Activated T-cell treated with anti-CD3 and anti-CD28 coated beads, Interleukin-2, amount 50 U/mL, for 72 hours (primary cell): ENCODE results near the gene ZBTB46. TPM values are rescaled to one million over a fixed set of nuclear protein-coding genes. Genes with fewer than 3 reads are reported as not detected.
A peak's percentile ranks its signal among the peaks of the same experiment; 100 is the strongest.

Experiments
- ATAC-seq, 2 donors: fragments of 150-1000 bp; cut with Tn5 transposase; replicated peaks in 1 of 2; 2 replicates each; pipeline ENCODE4 v1.10.0; 2021; ENCODE audit warnings: moderate library complexity in 2 of 2, mild to moderate bottlenecking in 1 of 2
- DNase-seq, 2 donors: peaks; one replicate each; pipeline ENCODE4 v3.0.0; 2021 to 2022; ENCODE audit warnings: mixed read lengths in 1 of 2
- H3K27ac Mint-ChIP-seq: one replicate; pipeline ENCODE4 v1.8.0; 2022; ENCODE audit warnings: mild to moderate bottlenecking, moderate library complexity, mixed read lengths
- H3K27me3 Mint-ChIP-seq: one replicate; pipeline ENCODE4 v1.8.0; 2022; ENCODE audit warnings: low read depth, mixed read lengths
- H3K36me3 Mint-ChIP-seq, 2 donors: one replicate each; pipeline ENCODE4 v1.8.0; 2022; ENCODE audit warnings: mixed read lengths in 2 of 2, mild to moderate bottlenecking in 1 of 2; ENCODE audit not compliant: insufficient read depth in 2 of 2
- H3K4me1 Mint-ChIP-seq: one replicate; pipeline ENCODE4 v1.8.0; 2022; ENCODE audit warnings: low read depth, mixed read lengths
- H3K4me3 Mint-ChIP-seq, 2 donors: one replicate each; pipeline ENCODE4 v1.8.0; 2022; ENCODE audit warnings: mild to moderate bottlenecking in 2 of 2, mixed read lengths in 2 of 2, moderate library complexity in 2 of 2
- H3K9me3 Mint-ChIP-seq, 2 donors: one replicate each; pipeline ENCODE4 v1.8.0; 2022; ENCODE audit warnings: mixed read lengths in 2 of 2
- total RNA-seq, 2 donors: library from RNA; stranded (reverse); gene quantifications; one replicate each; pipeline ENCODE4 v1.2.3, GENCODE V29; 2022

ZBTB46 gene
- total RNA-seq, 2 donors from 2014 or later: 2.7 to 8.2 TPM

DNA sequence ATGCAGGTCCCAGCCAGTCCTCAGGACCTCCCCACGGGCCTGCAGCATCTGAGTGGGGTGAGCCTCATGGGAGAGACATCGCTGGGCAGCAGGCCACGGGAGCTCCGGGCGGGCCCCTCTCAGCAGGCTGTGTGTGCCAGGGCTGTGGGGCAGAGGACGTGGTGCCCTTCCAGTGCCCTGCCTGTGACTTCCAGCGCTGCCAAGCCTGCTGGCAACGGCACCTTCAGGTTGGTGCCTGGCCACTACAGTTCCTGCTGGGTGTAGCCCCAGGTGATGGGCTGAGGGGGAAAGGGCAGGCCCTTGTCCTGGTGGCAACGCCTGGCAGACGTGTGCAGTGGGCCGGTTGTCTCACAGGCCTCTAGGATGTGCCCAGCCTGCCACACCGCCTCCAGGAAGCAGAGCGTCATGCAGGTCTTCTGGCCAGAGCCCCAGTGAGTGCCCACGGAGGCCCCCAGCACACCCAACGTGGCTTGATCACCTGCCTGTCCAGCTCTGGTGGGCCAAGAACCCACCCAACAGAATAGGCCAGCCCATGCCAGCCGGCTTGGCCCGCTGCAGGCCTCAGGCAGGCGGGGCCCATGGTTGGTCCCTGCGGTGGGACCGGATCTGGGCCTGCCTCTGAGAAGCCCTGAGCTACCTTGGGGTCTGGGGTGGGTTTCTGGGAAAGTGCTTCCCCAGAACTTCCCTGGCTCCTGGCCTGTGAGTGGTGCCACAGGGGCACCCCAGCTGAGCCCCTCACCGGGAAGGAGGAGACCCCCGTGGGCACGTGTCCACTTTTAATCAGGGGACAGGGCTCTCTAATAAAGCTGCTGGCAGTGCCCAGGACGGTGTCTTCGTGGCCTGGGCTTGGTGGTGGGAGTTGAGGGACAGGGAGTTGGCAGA is 135.4 kb downstream of the ZBTB46 start:
- H3K36me3 Mint-ChIP-seq: peaks cover 2 to 6% of the 10 kb centered on the region in 2 donors
- no peaks in the 10 kb centered on the region for H3K27me3 Mint-ChIP-seq
- DNase-seq: no peak
- H3K4me1 Mint-ChIP-seq: peaks cover 12% of the 10 kb centered on the region
- H3K9me3 Mint-ChIP-seq: no peaks in the 10 kb centered on the region
- H3K4me3 Mint-ChIP-seq: peak overlapping the region in 1 of 2 donors; percentile 27
- H3K27ac Mint-ChIP-seq: no peak overlapping the region
- no peak for ATAC-seq

- Mint-ChIP-seq H3K27me3 (no peaks in the 10 kb centered on the region), H3K9me3 (no peaks in the 10 kb centered on the region), H3K27ac (no peak overlapping the region), H3K4me3 (no peak overlapping the region), H3K36me3 (peaks cover 2 to 6% of the 10 kb centered on the region in 2 donors), H3K4me1 (peaks cover 12% of the 10 kb centered on the region)
- DNase-seq (no peak), ATAC-seq (no peak)
These were observed 136.3 kb downstream of the ZBTB46 start for GRCh38 chr20:63694584-63695423.

DNA sequence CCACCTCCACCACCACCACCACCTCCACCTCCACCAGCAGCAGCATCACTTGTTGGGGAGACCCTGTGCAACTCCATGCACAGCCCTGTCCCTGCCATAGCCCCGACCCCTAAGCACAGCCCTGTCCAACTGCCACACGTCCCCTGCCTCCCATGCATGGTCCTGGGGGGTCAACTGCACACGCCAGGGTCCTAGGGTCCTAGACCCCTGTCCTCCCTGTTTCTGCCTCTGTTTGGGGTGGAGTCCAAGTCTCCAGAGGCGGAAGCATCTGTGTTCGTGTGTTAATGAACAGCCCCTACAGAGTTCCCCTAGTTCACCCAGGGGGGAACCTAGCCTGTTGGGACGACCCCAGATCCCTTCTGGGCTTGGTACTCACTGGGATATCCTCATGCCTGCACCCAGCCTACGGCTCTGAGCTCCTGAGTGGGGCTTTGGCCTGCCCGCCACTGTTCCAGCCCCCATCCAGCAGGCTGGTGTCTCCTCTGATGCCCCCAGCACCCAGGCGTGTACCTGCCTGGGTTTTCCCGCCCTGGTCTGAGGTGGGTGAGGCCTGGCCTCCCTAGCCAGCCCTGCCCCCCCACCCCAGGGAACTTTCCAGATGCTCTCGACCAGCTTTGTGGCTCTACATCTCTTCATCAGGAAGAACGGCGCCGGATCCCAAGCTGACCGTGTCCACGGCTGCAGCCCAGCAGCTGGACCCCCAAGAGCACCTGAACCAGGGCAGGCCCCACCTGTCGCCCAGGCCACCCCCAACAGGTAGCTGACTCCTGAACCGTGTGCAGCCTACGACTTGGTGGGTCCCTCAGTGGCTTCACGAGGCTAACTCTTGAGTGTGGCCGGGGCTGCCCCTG is 137.1 kb downstream of the ZBTB46 start:
- no peak for ATAC-seq
- no peaks in the 10 kb centered on the region for H3K27me3 Mint-ChIP-seq

More for the DNA sequence above, 137.1 kb downstream of the ZBTB46 start:
- H3K4me3 Mint-ChIP-seq: no peak overlapping the region
- H3K27ac Mint-ChIP-seq: peak overlapping the region; percentile 94
- H3K36me3 Mint-ChIP-seq: peaks cover 2 to 6% of the 10 kb centered on the region in 2 donors
- DNase-seq: no peak
- peaks cover 6% of the 10 kb centered on the region for H3K4me1 Mint-ChIP-seq
- H3K9me3 Mint-ChIP-seq: no peaks in the 10 kb centered on the region

Other genes starting within 250 kb of the ZBTB46 start
- gene GMEB2, start 204.2 kb downstream of the ZBTB46 start, total RNA-seq: 10 to 100 TPM; 17.5 to 22.8 TPM
- gene STMN3, start 177.8 kb downstream of the ZBTB46 start, total RNA-seq: 10 to 100 TPM; 14.4 to 21.8 TPM
- 10 to 100 TPM; 26.8 to 34.6 TPM for gene RTEL1, start 173.0 kb downstream of the ZBTB46 start, total RNA-seq
- gene TNFRSF6B, start 134.6 kb downstream of the ZBTB46 start, total RNA-seq: 1 to 10 TPM; 1.0 to 1.2 TPM
- 10 to 100 TPM; 55.1 to 70.9 TPM for gene ARFRP1, start 123.3 kb downstream of the ZBTB46 start, total RNA-seq
- 10 to 100 TPM; 24.3 to 28.0 TPM for gene ZGPAT, start 123.2 kb downstream of the ZBTB46 start, total RNA-seq
- 10 to 100 TPM; 13.4 to 21.1 TPM for gene LIME1, start 94.6 kb downstream of the ZBTB46 start, total RNA-seq
- gene SLC2A4RG, start 91.5 kb downstream of the ZBTB46 start, total RNA-seq: 10 to 100 TPM; 43.5 to 47.0 TPM
- gene ABHD16B, start 30.2 kb upstream of the ZBTB46 start, total RNA-seq: under 1 TPM in 1 of 2 donors, not detected in 1; 0.22 TPM
- gene TPD52L2, start 34.0 kb upstream of the ZBTB46 start, total RNA-seq: 10 to 100 TPM; 71.5 to 76.8 TPM
- 10 to 100 TPM; 37.6 to 40.5 TPM for gene DNAJC5, start 63.9 kb upstream of the ZBTB46 start, total RNA-seq
- 10 to 100 TPM; 27.9 to 33.1 TPM for gene UCKL1, start 125.2 kb upstream of the ZBTB46 start, total RNA-seq
- 10 to 100 TPM; 20.0 to 20.6 TPM for gene ZNF512B, start 138.7 kb upstream of the ZBTB46 start, total RNA-seq
- gene SAMD10, start 148.4 kb upstream of the ZBTB46 start, total RNA-seq: 10 to 100 TPM; 54.6 to 77.0 TPM
- gene PRPF6, start 149.9 kb upstream of the ZBTB46 start, total RNA-seq: 10 to 100 TPM; 77.5 to 95.7 TPM
- gene C20orf204, start 204.9 kb upstream of the ZBTB46 start, total RNA-seq: 10 to 100 TPM; 28.6 to 35.6 TPM
- gene SOX18, start 218.4 kb upstream of the ZBTB46 start, total RNA-seq: under 1 TPM; 0.46 to 0.72 TPM
- 10 to 100 TPM; 55.5 to 61.6 TPM for gene TCEA2, start 231.9 kb upstream of the ZBTB46 start, total RNA-seq
- gene RGS19, start 248.3 kb upstream of the ZBTB46 start, total RNA-seq: 10 to 100 TPM; 38.1 to 40.0 TPM
- gene OPRL1, start 248.8 kb upstream of the ZBTB46 start, total RNA-seq: 1 to 10 TPM; 1.3 to 1.7 TPM